ENCODE measurements around the gene EIF3I.
A peak's percentile ranks its signal among the peaks of the same experiment; 100 is the strongest.

The EIF3I gene

DNA sequence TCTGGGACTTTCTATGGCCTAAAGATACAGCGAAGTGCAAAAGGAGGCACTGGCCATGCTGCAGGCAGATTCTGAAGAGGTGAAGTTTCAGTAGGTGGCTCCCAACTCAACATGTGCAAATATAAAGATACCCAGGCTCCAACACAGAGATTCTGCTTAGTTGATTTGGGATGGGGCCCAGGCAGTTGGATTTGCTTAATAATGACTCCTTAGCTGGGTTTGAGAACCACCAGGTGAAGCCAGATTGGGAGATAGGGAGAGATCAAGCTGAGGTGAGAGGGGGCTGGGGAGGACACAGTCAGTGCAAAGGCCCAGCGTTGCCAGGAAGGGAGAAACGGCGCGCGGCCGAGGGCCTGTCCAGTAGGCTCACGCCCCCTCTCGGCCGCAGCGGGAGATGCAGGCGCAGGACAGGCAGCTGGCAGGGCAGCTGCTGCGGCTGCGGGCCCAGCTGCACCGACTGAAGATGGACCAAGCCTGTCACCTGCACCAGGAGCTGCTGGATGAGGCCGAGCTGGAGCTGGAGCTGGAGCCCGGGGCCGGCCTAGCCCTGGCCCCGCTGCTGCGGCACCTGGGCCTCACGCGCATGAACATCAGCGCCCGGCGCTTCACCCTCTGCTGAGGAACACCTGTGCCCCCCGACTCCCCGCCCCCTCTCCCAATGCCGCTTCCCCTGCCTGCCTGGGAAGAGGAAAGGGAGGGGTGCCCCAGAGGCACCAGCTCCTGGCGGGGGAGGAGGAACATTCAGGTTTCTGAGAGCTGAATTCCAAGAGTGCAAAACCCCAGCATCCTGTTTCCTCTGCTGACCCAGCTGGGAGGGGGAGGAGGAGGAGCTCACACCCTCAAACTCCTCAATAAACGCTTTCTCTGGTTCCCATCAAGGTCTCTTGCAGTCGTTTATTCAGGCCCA lies 26.0 kb downstream of the EIF3I start:
- no peaks in the 10 kb centered on the region for H3K36me3 ChIP-seq (replicated peaks)
- DNase-seq = peak; percentile 63
- no peak overlapping the region for H3K27ac ChIP-seq
- in situ Hi-C loops (cut with HindIII; ENCODE audit: low pct_ligation_motif_present, low sequenced_read_pairs) = no loop called here
- H3K27me3 ChIP-seq (replicated peaks) = no peaks in the 10 kb centered on the region
- no peak overlapping the region for H3K4me3 ChIP-seq (ENCODE audit: low read depth, low read length)
- TF ChIP-seq, protein P1, sequence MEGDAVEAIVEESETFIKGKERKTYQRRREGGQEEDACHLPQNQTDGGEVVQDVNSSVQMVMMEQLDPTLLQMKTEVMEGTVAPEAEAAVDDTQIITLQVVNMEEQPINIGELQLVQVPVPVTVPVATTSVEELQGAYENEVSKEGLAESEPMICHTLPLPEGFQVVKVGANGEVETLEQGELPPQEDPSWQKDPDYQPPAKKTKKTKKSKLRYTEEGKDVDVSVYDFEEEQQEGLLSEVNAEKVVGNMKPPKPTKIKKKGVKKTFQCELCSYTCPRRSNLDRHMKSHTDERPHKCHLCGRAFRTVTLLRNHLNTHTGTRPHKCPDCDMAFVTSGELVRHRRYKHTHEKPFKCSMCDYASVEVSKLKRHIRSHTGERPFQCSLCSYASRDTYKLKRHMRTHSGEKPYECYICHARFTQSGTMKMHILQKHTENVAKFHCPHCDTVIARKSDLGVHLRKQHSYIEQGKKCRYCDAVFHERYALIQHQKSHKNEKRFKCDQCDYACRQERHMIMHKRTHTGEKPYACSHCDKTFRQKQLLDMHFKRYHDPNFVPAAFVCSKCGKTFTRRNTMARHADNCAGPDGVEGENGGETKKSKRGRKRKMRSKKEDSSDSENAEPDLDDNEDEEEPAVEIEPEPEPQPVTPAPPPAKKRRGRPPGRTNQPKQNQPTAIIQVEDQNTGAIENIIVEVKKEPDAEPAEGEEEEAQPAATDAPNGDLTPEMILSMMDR (IDR thresholded peaks at IDR 0.05; ENCODE audit: low read depth, low read length, missing control alignments) = peak; percentile 81

DNA sequence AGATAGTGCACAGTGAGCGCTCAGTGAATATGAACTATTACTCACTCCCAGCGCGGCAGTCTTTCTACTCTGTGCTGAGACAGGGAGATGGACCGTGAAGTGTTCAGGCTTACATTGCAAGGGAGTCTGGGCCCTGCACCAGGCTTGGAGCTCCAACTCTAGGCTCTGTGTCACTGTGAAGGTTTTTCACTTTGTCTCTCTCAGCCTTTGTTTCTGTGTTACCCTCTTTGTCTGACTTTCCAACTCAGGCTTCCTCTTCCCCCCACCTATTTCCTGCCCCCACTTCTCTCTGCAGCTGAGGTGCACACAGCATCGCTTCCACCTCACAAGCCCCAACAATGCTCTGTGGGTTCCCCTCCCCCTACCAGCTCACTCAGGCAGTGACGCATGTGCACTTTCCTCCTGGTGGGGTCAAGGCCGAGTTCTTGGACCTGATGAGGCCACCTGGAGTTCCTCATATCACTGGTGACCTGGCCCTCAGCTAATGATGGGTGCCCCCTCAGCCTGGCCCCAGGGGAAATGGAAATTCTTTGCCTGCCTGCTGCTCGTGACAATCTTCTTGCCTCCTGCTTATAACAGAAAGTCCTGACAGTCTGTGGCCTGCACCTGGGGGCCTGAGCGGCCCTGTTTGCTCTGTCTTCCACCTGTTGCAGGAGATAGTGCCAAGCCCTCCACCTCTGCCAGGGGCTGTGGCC lies 27.8 kb downstream of the EIF3I start:
- H3K27ac ChIP-seq = no peak overlapping the region
- TF ChIP-seq, protein P1 (IDR thresholded peaks at IDR 0.05; ENCODE audit: low read depth, low read length, missing control alignments) = no peak
- no peak for DNase-seq
- H3K27me3 ChIP-seq (replicated peaks) = no peaks in the 10 kb centered on the region
- no peak overlapping the region for H3K4me3 ChIP-seq (ENCODE audit: low read depth, low read length)
- no peaks in the 10 kb centered on the region for H3K36me3 ChIP-seq (replicated peaks)
- in situ Hi-C loops (cut with HindIII; ENCODE audit: low pct_ligation_motif_present, low sequenced_read_pairs) = no loop called here

DNA sequence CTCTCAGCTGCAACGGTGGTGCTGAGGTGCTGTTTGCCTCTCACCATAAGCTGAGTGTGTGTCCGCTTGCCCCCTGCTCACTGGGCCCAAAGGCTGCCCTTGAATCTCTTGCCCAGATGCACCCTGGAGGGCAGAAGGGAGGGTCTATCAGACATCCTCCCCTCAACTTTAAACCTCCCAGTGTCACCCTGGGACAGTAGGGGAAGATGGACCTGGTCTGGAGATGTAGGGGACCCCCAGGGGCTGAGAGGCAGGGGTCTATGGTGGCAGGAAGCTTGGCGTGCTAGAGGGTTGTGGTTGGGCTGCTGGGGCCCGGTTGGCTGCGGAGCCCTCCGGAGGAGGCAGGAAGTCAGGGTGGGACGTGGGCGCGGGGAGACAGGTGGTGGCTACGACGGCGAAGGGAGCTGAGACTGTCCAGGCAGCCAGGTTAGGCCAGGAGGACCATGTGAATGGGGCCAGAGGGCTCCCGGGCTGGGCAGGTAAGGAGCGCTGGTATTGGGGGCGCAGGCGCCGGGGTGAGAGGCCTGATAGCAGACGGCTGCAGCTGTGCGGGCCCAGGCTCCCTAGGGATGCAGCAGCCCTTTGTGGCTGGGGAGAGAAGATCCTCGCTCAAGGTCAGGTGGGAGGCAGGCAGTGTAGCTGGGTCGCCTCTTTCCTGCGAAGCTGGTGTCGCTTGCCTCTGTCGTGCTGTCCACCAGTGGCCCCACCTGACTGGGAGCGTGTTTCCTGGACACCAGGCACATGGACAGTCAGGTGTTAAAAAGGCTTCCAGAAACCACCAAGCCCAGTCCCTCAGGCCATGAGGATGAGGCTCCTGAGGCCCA lies 28.9 kb downstream of the EIF3I start, which contains the start of gene LCK:
Gene LCK (plus strand): TSS at position 373 of the 824 bp plus-strand sequence. CDS start 23,065 bp downstream, outside the sequence.
- H3K27me3 ChIP-seq (replicated peaks) = no peaks in the 10 kb centered on the region
- TF ChIP-seq, protein P1 (IDR thresholded peaks at IDR 0.05; ENCODE audit: low read depth, low read length, missing control alignments) = no peak
- in situ Hi-C loops (cut with HindIII; ENCODE audit: low pct_ligation_motif_present, low sequenced_read_pairs) = no loop called here
- no peak within 1 kb of the TSS for H3K4me3 ChIP-seq (ENCODE audit: low read depth, low read length)
- no peak for DNase-seq
- H3K27ac ChIP-seq = no peak within 1 kb of the TSS
- H3K36me3 ChIP-seq (replicated peaks) = no peaks in the 10 kb centered on the region

DNA sequence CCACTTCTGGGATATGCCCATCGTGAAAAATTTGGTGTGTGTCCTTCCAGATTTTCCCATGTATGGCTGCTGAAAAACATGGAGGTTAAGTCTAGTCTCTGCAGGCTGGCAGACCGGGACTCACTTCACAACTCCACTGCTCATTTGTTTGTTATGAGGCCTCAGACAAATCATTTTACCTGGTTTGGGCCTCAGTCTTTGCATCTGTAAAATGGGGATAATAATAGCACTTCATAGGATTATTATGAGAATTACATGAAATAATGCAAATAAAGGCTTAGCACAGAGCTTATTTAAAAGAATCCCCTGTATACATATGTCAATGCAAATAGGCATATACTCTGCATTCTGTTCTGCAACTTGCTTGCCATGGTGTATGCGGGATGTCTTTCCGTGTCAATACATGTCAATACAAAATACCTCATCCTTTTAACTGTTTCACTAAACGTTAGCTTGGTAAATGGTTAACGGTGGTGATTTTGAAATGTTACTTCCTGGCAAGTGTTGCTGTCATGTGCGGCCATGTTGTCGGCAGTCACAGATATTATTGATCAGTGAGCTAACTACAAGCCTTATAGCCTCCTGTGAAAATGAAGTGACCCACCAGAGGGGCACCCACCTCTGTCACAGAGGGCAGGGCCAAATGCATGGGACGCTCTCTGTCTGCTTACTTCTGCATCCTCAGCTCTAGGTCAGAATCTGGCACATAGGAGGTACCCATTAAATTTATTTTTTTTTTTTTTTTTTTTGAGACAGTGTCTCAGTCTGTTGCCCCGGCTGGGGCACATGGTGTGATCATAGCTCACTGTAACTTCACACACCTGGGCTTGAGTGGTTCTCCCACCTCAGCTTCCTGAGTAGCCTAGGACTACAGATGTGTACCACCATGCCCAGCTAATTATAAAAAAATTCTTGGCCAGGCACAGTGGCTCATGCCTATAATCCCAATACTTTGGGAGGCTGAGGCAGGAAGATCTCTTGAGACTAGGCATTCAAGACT lies 33.2 kb downstream of the EIF3I start:
- Histone ChIP-seq H3K27ac (no peak overlapping the region), H3K27me3 (replicated peaks) (no peaks in the 10 kb centered on the region), H3K36me3 (replicated peaks) (no peaks in the 10 kb centered on the region), H3K4me3 (ENCODE audit: low read depth, low read length) (no peak overlapping the region)
- TF ChIP-seq, protein P1 (IDR thresholded peaks at IDR 0.05; ENCODE audit: low read depth, low read length, missing control alignments) = no peak
- in situ Hi-C loops (cut with HindIII; ENCODE audit: low pct_ligation_motif_present, low sequenced_read_pairs) = no loop called here
- DNase-seq = no peak
